HepG2 (cell line): ENCODE results near the gene BICRAL. TPM values are rescaled to one million over a fixed set of nuclear protein-coding genes. Genes with fewer than 3 reads are reported as not detected.

Source experiments
- ARID5B ChIP-seq: IDR thresholded peaks from 2 replicates; pipeline ENCODE4 v1.4.0; 2020; ENCODE audit warnings: mild to moderate bottlenecking, missing genetic modification reagents
- FOSL2 ChIP-seq: sonication (generic); formaldehyde crosslinking; IDR thresholded peaks from 2 replicates; pipeline ENCODE4 v1.4.0; 2020; ENCODE audit warnings: missing genetic modification reagents
- HMG20A ChIP-seq: IDR thresholded peaks from 2 replicates; pipeline ENCODE4 v1.6.1; 2016; ENCODE audit warnings: borderline replicate concordance
- HMGXB4 ChIP-seq, 2 experiments: sonication (generic) in 1 of 2; formaldehyde crosslinking in 1 of 2; IDR thresholded peaks; 2 replicates each; pipeline versions ENCODE4 v1.4.0 to v1.6.1; 2018 to 2020; ENCODE audit warnings: missing genetic modification reagents in 2 of 2, borderline replicate concordance in 1 of 2, low read depth in 1 of 2, mild to moderate bottlenecking in 1 of 2, missing biosample characterization in 1 of 2
- HNF1A ChIP-seq, 2 experiments: sonication (generic) in 1 of 2; formaldehyde crosslinking in 1 of 2; IDR thresholded peaks; 2 replicates each; pipeline versions ENCODE4 v1.4.0 to v1.6.1; 2016 to 2020; ENCODE audit warnings: borderline replicate concordance in 1 of 2, low read depth in 1 of 2, mild to moderate bottlenecking in 1 of 2, missing genetic modification reagents in 1 of 2
- RFXANK ChIP-seq: IDR thresholded peaks from 2 replicates; pipeline ENCODE4 v1.6.1; 2016
- RXRB ChIP-seq: IDR thresholded peaks from 2 replicates; pipeline ENCODE4 v1.6.1; 2016; ENCODE audit warnings: borderline replicate concordance, missing genetic modification reagents, missing compliant biosample characterization
- SAP130 ChIP-seq: IDR thresholded peaks from 2 replicates; pipeline ENCODE4 v1.6.1; 2016; ENCODE audit warnings: low read depth
- UBTF ChIP-seq: sonication (generic); formaldehyde crosslinking; IDR thresholded peaks from 2 replicates; pipeline ENCODE4 v1.4.0; 2020; ENCODE audit warnings: mild to moderate bottlenecking, missing genetic modification reagents
- YY1 ChIP-seq: IDR thresholded peaks from 2 replicates; pipeline ENCODE4 v1.6.1; 2011; ENCODE audit warnings: low read length, low read depth, moderate library complexity, mild to moderate bottlenecking; ENCODE audit not compliant: insufficient read depth, insufficient replicate concordance
- ZKSCAN8 ChIP-seq: IDR thresholded peaks from 2 replicates; pipeline ENCODE4 v1.6.1; 2016; ENCODE audit warnings: borderline replicate concordance, missing genetic modification reagents, missing compliant biosample characterization
- ZNF350 ChIP-seq: sonication (generic); formaldehyde crosslinking; IDR thresholded peaks from 2 replicates; pipeline ENCODE4 v1.4.0; 2020; ENCODE audit warnings: mild to moderate bottlenecking, low read depth, missing genetic modification reagents, borderline replicate concordance
- polyA plus RNA-seq, 8 experiments: library from polyadenylated mRNA; depleted of rRNA in 3 of 8; stranded (reverse) in 7 of 8; unstranded in 1 of 8; fragments of >200 nt; fragmentation: Illumina TruSeq in 4 of 8; extraction: Trizol in 4 of 8; gene quantifications; 2 replicates each; pipeline versions ENCODE4 v1.2.1 to v1.2.3, GENCODE V29; 2011 to 2016; ENCODE audit warnings: low read depth in 4 of 8, missing spikeins in 1 of 8, mixed read lengths in 1 of 8; ENCODE audit not compliant: insufficient read depth in 1 of 8
- total RNA-seq, 5 experiments: library from RNA; depleted of rRNA; stranded (reverse); fragments of >200 nt; fragmentation: Illumina TruSeq; extraction: Trizol; gene quantifications; 2 replicates each; pipeline ENCODE4 v1.2.3, GENCODE V29; 2016; ENCODE audit warnings: low read depth in 1 of 5

BICRAL gene
- total and polyA plus RNA-seq, 2 of the 13 experiments (the other 11 are each of a cell fraction or from before 2014, with no cell fraction given), result 5.0 to 13.5 TPM

- TF ChIP-seq HNF1A (IDR thresholded peaks at IDR 0.05; ENCODE audit: low read depth), result no peak
- no peak for TF ChIP-seq HNF1A (CRISPR knock-in tag; IDR thresholded peaks at IDR 0.05; ENCODE audit: borderline replicate concordance)
- TF ChIP-seq FOSL2 (CRISPR knock-in tag), result peak; percentile 49; the same call in 1 of the 2 replicates
- peak; percentile 90 for TF ChIP-seq SAP130 (CRISPR knock-in tag)
- TF ChIP-seq HMG20A (CRISPR knock-in tag), result no peak
- peak; percentile 87; the same call in 1 of the 2 replicates for TF ChIP-seq RFXANK (CRISPR knock-in tag)
- TF ChIP-seq ARID5B (CRISPR knock-in tag), result peak; percentile 56
- TF ChIP-seq UBTF (CRISPR knock-in tag), result peak; percentile 28; the same call in 1 of the 2 replicates
- peak; percentile 40 for TF ChIP-seq YY1
- peak; percentile 66 to 96; a peak in 3 of 4 replicates for TF ChIP-seq HMGXB4 (CRISPR knock-in tag; IDR thresholded peaks at IDR 0.05; ENCODE audit: borderline replicate concordance in 1 of 2, low read depth in 1 of 2)
- TF ChIP-seq ZKSCAN8 (CRISPR knock-in tag), result 0 out of 2 replicates have a peak, but pooled peaks have one; percentile 57
- TF ChIP-seq RXRB (CRISPR knock-in tag), result peak; percentile 66; the same call in 1 of the 2 replicates
- TF ChIP-seq ZNF350, result peak; percentile 68; the same call in 1 of the 2 replicates
Measured at GRCh38 chr6:42901538-42901957, 119.7 kb downstream of the BICRAL start (continued).
